GM18508 (cell line): ENCODE data around the gene CD300A.

ENCODE experiments used
- ATAC-seq: cut with Tn5 transposase; IDR thresholded peaks from one replicate; pipeline ENCODE4 v1.9.1; 2021; ENCODE audit warnings: moderate number of reproducible peaks; ENCODE audit not compliant: insufficient read depth, unreplicated experiment

CD300A gene

DNA sequence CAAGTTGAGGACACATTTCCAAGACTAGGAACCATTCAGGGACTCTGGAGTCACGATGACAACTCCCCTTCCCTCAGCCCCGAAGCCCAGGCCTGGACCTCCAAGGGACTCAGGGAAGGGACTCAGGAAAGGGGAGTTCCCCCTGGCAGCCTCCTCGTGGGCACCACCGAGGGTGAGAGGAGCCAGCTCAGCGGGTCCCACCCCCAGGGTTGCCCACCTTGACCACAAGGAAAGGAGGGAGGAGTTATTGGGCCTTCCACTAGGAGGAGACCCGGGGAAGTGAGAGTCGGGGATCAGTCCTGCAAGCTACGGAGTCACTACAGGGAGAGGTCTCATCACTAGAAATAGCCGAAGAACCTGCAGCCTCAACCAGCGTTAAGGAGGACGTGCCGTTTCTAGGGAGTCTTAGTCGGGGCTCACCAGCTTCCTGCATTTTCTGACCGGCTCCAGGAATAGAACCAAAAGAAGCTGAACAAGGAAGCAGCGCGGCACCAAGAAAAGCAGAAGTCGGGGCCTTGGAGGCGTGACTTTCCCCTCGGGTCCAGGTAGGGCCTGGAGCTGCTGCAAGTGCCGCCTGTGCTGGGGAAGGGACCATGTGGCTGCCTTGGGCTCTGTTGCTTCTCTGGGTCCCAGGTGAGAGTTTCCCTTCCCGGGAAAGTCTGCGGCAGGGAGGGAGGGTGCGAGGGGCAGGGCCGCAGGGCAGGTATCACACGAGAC, at the start of gene CD300A:
CD300A (plus strand) TSS at position 524 of the 717 bp plus-strand sequence; CDS start at position 594, 70 bp downstream.
- no peak for ATAC-seq

DNA sequence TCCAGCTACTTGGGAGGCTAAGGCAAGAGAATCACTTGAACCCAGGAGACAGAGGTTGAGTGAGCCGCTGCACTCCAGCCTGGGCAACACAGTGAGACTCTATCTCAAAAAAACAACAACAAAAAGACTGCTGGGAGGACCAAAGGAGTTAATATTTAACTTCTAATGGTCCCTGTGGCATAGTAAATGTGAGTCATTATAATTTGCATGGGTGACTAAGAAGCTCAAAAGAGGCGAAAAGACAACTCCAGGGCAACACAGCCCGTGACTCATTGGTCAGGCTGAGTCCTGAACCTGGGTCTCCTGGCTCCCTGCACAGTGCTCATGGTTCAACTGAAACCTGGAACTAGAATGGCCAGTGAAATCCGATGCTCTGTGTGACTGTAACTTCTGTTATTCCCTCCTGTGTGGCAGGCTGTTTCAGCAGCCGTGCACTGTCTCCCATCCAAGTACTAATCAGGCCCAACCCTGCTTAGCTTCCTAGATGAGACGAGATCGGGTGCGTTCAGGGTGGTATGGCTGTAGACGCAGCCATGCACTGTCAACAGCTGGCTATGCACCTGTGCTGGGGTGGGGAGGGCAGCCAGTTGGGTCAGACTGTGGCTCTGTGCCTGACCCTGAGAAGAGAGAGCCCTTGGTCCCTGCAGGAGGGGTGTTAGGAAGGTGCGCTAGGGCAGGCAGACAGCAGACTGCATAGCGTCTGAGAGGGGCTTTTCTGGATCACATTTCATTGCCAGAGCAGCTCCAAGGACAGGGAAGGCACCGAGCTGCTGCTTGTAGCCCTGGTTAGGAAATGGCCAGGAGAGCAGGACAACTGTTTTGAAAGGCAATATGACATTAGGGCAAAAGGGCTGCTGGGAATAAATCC, 49.0 kb upstream of the CD300A start:
- no peak for ATAC-seq

DNA sequence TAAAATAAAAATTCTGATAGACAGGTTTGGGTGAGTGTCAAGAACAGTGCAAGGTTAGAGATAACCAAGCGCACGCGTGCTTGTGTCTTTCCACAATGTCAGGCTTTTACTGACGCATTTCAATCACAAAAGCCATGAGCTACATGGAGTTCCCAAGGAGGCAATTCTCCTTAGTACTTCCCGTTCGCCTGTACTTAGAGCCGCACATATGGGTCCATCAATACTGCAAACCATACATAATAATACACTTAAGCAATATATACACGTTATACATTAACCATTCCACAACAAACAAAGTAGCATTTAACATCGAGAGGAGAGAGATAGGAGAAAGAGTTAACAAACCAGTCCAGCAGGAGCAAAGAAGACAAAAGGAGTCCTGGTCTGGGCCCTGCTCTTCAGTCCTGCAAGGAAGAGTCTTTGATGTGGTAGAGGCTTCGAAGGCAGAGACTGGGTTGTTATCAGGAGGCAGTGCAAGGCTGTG, 46.5 kb upstream of the CD300A start:
- ATAC-seq = no peak

DNA sequence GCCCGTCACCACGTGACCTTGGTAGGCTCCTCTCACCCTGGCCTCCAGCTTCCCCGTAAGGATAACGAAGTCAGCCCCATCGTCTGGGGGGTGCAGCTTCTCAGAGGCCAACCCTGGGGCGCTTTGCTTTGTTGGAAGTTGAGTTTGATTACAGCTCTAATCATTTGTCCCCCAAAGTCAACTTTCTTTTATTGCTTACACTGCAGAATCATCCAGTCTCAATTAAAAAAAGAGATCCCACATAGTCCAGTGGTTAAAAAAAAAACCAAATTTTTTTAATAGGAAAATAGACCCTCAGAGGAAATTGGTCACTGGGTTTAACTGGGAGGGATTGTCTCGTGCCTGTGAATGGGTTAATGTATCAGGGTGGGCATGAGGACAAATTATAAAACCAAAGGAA, 42.3 kb upstream of the CD300A start:
- no peak for ATAC-seq

DNA sequence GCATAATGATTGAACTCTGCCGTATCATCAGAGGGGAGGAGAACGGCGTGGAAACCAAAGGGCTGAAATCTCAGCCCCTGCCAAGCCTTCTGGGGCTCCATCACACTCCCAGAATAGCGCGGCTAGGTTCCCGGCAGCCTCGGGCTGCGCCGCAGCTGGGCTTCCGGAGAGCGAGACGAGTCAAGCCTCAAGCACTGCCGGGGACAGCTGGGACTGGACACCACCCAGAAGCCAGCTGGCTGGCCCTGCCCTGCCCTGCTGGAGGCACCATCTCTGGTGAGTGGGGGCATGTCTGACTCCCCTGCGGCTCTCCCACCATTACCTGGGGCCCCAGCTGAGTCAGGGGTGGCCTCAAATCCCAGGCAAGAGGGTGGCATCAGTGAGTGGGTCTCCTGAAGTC, 41.8 kb upstream of the CD300A start:
- ATAC-seq = no peak

DNA sequence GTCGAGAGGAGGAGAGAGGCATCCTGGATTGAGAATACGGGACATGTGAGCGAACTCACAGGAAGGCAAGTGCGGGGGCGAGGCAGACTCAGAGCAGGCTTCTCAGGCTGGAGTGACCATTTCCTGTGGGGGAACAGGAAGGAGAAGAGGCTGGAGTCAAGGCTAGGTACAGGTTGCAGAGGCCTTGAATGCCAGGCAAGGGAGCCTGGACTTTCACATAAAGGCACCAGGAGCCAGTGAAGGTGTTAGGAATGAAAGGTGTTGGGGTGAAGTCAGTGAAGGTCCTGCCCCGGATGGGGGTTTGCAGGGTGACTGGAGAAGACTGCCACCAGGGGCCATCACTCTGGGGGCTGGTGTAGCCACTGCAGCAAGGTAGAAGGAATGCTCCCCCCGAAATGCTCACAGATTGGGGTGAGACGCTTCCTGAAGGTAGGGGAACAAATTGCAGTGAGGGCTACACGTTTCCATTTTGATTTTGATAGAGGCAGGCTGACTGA, 39.8 kb upstream of the CD300A start:
- ATAC-seq = no peak

DNA sequence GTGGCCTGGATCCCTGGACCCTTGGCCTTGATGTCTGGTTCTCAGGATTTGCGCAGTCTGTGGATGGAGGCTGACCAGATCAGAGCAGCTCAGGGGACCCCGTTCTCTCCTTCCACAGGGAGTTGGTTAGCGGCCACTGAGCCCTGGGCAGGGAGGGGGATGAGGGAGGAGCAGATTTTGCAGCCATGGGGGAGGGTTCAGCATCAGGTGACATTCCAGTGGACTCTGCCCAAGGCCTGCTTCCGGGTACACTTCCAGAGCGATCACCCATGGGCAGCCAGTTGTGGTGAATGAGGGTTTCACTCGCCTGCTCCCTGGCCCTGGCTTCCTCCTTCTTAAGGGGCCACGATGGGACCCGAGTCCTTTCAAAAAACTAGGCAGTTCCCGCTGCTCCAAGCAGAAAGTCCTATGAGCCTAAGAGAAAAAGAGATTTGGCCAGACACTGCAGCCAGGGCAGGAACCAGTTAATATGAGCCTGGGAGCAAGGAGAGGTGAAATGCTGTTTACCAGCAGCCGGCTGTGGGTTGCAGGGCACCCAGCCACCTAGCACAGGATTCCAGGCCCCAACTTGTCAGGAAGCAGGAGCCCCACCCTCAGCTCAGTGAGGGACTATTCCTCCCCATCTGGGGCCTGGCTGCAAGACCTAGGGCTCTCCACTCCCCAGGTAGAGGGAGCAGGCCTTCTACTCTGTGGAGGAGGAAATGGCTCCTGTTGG, 39.2 kb upstream of the CD300A start:
- ATAC-seq = no peak

DNA sequence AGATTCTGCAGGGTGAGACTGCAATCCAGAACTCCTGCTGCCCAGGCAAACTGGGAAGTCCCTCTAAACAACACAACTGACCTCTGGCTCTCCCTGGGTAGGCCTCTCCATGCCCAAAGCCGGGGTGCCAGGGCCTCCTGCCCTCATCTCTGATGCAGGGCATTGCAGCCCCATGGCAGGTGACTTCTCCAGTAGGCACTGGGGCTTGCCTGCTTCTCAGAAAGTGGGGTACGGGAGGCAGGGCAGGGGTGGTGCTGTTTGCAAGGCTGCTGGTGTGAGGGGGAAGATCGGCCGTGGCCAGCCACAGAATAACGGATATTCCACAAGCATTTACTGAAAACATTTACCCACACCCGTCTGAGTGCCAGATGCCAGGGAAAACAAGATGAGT, 38.7 kb upstream of the CD300A start:
- ATAC-seq = no peak

DNA sequence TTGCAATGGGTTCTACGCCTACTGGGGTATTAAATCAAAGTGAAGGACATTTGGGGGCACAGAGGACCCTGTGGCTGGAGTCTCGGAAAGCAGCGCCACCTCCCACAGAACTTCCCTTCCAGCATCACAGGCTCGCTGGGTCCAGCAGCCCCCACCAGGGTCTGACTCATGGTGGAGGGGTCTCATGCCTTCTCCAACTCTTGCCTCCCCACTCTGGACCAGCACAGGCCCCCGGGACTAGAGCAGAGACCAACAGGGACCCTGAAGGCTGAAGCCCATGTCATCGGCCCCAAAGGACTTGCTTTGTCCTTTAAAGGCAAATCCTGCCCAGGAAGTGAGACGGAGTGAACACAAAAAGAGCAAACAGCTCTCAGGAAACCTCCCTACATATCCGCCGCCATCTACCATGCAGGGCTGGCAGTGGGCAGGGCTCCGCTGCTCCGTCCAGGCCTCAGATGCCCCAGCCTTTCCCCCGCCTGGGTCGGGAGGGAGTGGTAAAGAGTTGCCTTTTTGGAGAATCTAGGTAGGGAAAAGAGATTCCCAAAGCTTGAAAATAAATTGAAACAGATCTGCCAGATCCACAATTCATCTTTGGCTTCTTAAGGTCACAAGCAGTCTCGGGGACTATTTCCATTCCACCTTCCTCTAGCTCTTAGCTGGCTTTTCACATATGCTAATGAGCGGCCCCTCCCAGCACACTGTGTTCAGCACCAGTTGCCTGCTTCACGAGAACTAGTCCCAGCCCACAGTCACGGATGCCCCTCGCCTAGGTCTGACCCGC, 36.6 kb upstream of the CD300A start:
- no peak for ATAC-seq

DNA sequence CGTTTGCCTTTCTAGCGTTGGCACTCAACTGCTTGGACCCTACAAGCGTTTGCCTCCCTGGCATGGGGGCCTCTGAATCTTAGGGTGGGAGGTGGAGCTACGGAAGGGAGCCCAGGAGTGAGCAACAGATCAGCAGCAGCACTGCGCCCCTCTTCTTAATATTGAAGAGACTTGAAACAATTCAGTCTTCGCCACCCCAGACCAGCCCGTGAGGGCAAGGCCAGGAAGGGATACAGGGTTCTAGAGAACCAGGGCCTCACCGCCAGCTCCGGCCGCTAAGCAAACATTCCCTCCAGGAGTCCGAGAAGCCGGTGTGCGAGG, 36.1 kb upstream of the CD300A start:
- no peak for ATAC-seq

DNA sequence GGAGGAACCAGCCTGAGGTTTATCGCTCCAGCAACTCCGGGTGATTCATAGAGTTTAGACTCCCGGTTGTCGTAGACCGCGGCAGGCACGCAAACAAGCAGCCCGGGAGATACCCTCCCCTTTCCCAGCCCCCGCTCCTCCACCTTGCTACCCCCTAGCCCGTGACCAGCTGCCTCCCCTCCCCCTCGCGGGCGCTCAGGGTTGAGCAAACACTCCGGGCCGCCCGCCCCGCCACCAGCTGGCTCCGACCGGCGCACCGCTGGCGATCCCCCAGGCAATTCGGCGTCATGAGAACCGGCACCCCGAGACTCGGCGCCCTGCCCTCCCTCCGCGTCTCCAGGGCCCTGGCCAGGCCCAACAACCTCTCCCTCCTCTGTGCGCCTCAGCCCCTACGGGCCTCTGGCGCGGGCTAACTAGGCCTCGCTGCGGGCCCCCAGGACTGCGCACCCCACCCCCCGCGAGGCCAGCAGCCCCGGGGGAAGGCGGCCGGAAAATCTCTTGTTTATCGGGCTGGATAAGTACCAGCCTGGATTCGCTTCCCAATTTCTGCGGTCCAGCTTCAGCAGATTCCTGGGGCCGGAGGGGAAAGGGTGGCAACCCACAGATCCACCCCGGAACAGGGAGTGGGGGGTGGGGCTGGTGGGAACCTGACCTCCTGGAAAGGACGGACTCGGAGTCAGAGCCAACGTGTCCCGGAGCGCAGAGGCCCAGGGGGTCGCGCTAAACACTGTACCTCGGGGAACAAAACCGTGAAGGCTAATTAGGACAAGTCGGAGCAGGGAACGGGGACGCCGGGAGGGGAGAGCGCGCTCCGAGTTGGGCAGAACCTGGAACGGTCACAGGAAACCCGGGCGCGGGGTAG, 35.5 kb upstream of the CD300A start:
- no peak for ATAC-seq

DNA sequence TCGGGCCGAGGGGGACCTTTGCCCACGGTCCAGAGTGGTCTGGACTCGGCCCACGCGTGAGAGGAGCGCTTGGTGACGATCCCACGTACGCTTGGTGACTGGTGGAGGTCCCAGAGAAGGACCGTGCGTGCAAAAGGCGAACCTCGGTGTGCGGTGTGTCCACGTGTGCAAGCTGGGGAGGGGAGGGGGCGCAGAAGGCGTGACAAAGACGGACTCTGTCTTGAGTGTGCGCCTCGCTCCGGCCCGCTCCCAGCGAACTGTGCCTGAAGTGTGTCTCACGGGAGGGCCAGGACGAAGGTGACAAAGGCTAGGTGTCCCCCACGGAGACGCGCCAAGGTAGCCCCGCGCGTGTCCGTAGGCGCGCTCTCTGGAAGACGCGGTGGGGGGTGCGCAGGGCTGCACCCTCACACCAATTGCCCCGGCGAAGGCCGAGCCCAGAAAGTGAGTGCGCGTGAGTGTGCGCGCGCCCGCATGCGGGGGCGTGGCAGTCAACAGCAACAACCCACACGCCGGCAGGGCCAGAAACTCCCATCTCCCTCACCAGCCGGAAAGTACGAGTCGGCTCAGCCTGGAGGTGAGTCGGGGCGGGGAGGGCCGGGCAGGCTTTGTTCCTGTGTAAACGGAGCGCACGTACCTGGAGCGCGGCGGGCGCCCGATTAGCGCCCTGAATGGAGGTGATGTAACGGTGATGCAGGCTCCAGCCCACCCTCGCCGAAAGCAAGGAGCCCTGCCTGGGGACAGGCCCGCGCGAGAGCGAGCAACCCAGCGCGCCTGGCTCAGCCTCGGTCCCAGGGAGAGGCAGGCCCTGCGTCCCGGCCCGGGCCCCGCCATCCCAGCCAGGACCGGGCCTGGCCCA, 34.6 kb upstream of the CD300A start, which contains the start of gene GPRC5C:
GPRC5C (plus strand) TSS at position 521 of the 856 bp plus-strand sequence. CDS start 7,689 bp downstream, outside the sequence.
- no peak for ATAC-seq

DNA sequence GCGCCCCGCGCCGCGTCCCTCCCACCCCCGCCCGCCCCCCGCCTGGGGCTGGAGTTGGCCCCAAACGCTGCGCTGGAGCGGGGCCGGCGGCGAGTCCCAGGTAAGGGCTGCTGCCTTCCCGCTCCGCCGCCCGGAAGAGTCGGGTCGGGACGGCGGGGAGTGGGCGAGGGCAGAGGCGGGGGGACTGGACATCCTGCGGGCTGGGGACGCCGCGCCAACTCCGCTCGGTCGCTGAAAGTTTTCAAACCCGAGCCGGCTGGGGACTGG, 34.1 kb upstream of the CD300A start:
- no peak for ATAC-seq

DNA sequence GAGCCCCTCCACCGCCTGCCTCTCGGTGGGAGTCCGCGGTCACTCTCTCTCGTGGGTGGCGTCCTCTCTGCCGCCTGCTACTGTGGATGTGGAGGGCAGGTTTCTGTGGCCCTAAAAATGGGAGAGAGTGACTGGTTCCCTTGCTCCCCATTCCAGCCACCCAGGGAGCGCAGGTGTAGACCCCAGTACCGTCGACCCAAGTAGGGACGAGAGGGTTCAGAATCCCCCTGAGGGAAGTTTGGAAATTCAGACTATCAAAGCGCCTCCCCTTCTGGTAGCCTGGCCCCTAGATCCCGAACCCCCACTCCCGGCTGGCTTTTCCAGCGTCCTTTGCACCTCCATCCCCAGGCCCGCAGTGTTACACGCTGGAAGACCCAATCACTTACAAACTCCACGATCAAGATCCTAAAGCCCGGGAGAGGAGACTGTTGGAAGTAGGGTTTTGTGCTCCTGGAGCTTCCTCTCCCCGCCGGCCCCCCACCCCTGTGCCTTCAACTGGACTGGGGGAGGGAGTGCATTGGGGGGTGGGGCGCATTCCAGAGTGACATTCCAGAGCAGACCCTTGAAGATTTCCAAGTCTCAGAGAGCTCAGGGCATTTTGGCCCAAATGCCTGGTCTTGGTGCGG, 33.6 kb upstream of the CD300A start:
- no peak for ATAC-seq

DNA sequence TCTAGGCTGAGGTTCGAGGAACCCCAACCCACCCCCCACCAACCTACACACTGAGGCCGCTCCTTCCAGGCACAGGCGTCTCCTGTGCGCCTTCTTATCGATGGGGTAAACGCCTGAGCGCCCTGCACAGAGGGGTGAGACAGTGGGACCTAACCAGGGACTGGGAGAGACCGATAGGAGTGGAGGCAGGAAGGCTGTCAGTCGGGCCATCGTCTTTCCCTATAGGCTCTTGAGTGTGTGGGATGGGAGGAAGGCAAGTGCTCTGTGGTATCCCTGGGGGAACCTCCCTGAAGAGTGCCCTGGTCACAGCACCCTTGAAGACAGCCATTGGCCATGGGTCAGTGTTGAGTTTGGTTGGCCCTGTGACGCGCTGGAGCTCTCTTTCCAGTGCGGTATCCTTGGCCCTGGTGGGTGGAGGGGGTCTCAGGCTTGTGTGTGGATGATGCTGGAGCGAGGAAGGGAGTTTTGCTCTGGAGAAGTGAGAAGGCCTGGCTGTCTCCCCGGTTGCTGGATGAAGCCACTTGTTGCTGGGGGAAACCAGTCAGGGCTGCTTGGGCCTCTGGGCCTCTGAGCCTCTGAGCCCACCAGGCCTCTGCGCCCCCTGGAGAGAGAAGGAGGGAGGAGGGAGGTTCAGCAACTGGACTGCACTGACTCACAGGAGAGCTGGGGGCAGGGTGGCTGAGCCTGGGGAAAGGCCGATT, 32.9 kb upstream of the CD300A start:
- ATAC-seq = no peak

DNA sequence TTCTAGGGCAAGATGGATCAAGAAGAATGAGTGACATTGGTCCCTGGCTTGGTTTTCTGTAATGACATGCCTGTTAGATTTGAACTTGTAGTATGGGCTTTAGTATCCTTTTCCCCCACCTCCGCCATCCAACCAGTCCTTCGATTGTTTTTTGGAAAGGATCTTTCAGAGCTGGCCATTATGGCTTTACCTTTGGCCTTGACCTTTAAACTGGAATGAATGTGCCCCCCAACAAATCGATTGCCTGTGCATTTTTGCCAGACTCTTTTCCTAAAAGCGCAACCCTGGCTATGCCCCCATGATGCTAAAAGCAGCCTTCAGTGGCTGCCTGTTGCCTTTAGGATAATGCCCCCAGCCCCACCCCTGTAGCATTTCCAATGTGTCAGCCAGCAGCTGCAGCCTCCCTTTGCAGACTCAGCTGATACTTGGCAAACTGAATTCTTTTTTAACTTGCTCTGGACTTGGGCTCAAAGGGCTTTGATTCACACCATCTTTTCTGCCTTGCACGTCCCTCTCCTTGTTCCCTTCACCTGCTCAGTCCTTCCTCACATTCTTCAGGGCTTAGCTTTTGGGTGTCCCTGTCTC, 30.6 kb upstream of the CD300A start:
- ATAC-seq = no peak

DNA sequence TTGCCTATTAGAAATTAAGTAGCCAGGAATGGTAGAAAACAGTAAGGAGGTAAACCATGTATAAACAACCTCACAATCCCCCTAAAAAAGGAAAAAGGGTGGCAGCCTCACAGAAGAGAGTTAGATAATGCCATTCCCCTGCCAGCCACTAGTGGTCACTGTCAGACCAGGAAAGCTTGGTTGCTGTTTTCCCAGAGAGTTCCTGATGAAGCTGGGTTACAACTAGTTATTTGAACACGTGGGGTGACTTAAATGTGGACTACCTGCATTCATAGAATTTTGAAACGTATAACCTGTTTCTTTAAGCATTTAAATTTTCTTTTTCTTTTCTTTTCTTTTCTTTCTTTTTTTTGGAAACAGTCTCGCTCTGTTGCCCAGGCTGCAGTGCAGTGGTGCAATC, 28.7 kb upstream of the CD300A start:
- ATAC-seq = no peak
